MM.1S (cell line): ENCODE results near the gene CRYGA.
A peak's percentile ranks its signal among the peaks of the same experiment; 100 is the strongest.

Source experiments
- CTCF ChIP-seq: fragments of 300-600 bp; sonication (generic); IDR thresholded peaks from 2 replicates; pipeline ENCODE4 v1.5.1; 2016; ENCODE audit warnings: antibody characterized with exemption, low read length, mixed read lengths
- EZH2 ChIP-seq: fragments of 300-600 bp; sonication (generic); optimal IDR thresholded peaks from 2 replicates; pipeline ENCODE3; 2017; ENCODE audit warnings: low read depth, mild to moderate bottlenecking, antibody characterized with exemption, low read length, mixed read lengths

- TF ChIP-seq CTCF (peak; percentile 90), EZH2 (no peak)
These were observed 11.9 kb upstream of the CRYGA start for GRCh38 chr2:208175069-208175839.
